GM19463 (cell line): ENCODE measurements around the gene ZNF165.
"Not testable (repeated sequence)": the region's sequence is repeated elsewhere in the genome, so short reads cannot be mapped to it uniquely, and the experiment has no call there.

Source experiments
- ATAC-seq: cut with Tn5 transposase; IDR thresholded peaks from one replicate; pipeline ENCODE4 v1.9.1; 2021; ENCODE audit warnings: mild to moderate bottlenecking, moderate library complexity; ENCODE audit not compliant: unreplicated experiment

Gene ZNF165

DNA sequence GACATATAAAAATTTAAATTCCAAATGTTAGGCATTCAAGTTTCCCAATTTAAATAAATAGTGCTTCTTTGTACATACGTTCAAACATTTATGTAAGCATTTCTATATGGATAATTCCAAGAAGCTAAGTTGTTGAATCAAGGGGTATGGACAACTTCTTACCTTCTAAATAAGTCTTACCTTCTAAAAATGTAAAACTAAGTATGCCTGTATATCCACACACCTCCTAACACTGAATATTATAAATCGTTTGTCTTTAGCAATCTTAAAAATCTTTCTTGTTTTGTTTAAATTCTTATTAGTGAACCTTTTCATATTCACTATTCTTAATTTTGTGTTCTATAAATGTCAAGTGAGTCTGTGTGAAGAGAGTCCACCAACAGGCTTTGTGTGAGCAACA, 41.5 kb downstream of the ZNF165 start:
- ATAC-seq = no peak

DNA sequence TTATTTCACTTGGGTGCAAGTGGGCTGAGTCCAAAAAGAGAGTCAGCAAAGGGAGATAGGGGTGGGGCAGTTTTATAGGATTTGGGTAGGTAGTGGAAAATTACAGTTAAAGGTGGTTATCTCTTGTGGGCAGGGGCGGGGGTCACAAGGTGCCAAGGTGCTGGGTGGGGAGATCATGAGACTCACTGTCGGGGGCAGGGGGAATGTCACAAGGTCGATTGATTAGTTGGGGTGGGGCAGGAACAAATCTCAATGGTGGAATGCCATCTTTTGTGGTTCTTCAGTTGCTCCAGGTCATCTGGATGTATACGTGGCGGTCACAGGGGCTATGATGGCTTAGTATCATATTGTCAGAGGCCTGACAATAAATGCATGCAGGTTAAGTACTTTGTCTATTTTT, 41.9 kb downstream of the ZNF165 start:
- not testable (repeated sequence) for ATAC-seq

DNA sequence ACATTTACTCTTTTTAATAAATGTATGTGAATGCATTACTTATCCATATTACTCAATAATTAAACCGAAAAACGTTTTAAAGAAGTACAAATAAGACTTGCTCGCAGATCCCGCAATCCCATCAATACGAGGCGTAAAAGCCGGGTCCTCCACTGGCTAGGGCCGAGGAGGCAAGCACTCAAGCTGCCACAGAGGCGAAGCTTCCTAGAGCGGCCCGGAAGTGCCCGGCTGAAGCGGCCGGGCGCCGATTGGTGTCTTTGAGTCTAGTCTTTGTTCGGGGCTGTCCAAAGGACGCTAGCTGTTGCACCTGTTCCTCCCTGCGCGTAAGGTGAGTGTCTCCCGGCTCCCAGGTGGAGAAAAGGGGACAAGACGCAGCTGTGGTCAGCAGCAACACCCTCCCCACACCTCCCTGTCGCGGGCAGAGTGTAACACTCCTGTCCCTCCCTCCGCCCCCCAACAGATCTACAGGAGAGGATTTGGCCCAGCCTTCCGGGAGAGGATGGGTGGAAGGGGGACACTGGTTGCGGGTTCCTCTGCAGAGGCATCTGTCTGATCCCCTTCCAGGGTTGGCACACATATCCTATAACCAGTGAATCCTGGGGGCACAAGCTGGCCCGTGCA, 44.1 kb downstream of the ZNF165 start, which contains the start of gene ZSCAN16:
ZSCAN16 (plus strand) TSS at position 260 of the 621 bp plus-strand sequence. CDS start 835 bp downstream, outside the sequence.
- ATAC-seq = peak; percentile 100

DNA sequence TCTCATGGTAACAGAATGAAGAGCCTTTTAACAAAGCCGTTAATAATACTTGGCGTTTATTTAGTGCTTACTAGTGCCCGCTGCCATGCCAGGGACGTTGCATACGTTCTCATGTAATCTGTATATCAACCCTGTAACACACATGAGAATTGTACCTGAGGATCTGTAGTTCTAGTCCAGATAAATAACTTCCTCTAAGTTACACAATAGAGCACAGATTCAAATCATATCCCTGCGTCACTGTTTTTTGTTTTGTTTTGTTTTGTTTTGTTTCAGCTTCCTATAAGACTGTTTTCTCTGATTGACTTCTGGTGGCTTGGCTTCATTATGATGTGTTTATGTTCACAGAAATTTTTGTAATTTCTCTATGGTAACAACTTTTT, 44.6 kb downstream of the ZNF165 start:
- no peak for ATAC-seq

DNA sequence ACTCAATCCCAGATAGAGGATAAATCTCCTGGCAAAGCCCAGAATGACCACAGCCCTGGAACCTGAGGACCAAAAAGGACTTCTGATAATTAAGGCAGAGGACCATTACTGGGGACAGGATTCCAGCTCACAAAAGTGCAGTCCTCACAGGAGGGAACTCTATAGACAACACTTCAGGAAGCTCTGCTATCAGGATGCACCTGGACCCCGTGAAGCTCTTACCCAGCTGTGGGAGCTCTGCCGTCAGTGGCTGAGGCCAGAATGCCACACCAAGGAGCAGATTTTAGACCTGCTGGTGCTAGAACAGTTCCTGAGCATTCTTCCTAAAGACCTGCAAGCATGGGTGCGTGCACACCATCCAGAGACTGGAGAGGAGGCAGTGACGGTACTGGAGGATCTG, 45.0 kb downstream of the ZNF165 start:
- ATAC-seq = no peak

DNA sequence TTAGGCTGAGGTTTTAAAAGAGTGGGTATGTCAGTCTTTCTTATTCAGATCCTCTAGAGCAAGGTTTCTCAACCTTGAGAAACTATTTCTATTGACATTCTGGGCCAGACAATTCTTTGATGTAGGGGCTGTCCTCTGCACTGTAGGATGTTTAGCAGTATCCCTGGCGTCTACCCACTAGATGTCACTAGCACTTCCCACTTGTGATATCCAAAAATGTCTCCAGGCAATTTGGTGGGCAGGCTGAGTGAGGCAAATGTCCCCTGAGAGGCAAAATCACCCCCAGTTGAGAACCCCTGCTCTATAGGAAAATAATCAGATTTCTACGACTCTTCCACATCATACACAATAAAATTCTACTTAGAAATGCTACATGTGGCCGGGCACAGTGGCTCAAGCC, 53.6 kb downstream of the ZNF165 start:
- ATAC-seq = no peak

DNA sequence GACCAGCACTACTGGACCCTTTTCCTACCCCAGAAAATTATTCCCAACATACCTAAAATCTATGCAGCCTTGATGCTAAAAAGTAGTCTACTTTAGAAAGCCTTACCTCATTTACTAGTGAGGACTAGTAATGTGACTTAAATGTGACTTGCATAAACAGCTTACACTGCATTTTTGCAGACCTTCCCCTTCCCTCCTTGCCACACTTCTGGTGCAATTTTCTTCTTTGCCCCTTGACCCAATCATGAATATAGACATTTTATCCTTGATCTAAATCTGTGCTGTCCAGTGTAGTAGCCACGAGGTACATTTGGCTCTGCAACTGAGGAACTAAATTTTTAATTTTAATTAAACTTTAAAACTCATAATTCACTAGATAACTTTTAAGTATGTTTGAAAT, 54.3 kb downstream of the ZNF165 start:
- ATAC-seq = no peak

DNA sequence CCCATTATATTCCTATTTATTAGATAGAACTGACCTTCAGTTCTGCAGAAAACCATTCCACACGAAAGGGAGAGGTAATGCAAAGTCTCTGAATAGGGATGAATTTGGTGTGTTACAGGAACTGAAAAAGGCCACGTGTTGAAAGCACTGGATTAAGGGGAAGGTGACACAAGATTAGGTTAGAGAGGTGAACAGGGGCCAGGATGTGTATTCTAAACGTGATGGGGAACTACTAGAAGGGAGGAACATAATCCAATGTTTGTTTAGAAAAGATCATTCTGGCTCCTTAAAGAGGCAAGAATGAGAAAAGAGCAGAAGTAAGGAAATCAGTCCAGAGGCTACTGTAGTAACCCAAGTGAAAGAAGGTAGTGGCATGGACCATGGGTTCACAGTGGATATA, 55.0 kb downstream of the ZNF165 start:
- no peak for ATAC-seq

DNA sequence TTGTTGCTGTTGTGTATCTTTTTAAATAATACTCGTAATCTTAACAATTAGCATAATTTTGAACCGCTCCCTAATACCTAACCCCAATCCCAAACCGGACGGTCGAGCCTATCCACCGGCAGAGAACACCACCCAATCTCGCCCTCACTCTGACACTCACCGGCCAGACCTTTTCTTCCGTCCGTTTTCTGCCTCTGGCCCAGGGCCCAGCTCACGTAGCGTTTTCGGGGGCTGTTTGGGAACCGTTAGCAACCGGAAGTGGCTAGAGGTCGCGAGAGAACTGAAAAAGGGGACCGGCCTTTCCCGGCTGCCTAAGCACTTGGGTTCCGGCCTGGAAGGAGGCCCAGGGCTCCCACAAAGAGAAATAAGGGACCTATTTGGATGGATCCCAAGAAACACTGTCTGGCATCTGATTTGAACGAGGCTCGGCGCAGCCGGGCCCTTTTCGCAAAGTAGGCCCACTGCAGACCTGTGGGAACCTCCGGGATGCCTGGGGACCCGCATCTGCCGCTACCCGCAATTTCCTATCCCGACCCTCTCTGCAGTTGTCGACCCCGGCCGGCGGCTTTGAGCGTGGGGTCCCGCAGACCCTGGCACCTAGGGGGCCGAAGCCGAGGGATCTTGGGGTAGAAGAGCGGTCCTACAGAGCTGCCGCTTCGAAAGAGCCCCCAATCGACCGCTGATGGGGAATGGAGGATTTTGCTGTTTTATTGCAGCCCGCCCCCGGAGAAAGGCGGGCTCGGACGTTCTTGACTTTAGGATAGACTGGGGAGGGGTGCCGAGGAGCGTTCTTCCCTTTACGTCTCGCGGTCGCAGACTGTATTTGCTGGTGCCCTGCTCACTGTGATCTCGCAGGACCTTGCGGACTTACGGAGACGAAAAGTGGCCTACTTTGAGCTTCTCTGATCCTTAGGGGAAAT, 56.5 kb downstream of the ZNF165 start:
- peak; percentile 53 for ATAC-seq

DNA sequence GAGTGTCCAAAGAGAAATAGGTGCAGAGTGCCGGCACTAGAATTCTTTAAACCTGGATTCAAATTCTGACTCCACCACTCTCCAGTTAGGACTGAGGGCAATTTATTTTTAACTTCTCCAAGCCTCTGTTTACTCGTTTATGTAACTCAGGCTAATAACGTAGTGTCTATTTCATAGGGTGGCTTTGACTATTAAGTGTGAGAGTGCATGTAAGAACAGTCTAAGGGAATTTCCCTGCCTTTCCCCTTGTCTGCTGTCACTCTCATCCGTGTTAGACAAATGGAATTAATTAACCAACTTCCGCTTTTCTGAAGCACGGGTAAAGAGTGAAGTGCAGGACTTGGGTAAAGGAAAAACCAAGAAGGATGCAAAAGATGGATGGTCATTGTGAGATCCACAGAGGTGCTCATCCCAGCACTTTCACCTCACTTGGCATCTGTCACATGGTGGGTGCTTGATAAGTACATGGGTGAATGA, 57.2 kb downstream of the ZNF165 start:
- ATAC-seq = peak; percentile 34
